Activated naive CD4-positive, alpha-beta T cell treated with anti-CD3 and anti-CD28 coated beads, Interleukin-2, amount 50 U/mL, for 72 hours (primary cell): ENCODE data around the gene RAB3GAP1. TPM values are rescaled to one million over a fixed set of nuclear protein-coding genes. Genes with fewer than 3 reads are reported as not detected.

Experiments used
- ATAC-seq, 2 donors: fragments of 150-1000 bp; cut with Tn5 transposase; 2 replicates each; pipeline ENCODE4 v1.10.0; 2021; ENCODE audit warnings: mild to moderate bottlenecking in 2 of 2, moderate library complexity in 2 of 2
- DNase-seq, 2 donors: peaks; one replicate each; pipeline ENCODE4 v3.0.0; 2021 to 2022; ENCODE audit warnings: low spot score in 2 of 2
- H3K27ac Mint-ChIP-seq, 2 donors: one replicate each; pipeline ENCODE4 v1.8.0; 2022; ENCODE audit warnings: mild to moderate bottlenecking in 2 of 2, mixed read lengths in 2 of 2
- H3K36me3 Mint-ChIP-seq, 2 donors: one replicate each; pipeline ENCODE4 v1.8.0; 2022; ENCODE audit warnings: mixed read lengths in 2 of 2
- H3K9me3 Mint-ChIP-seq, 2 donors: one replicate each; pipeline ENCODE4 v1.8.0; 2022; ENCODE audit warnings: mixed read lengths in 2 of 2
- total RNA-seq, 2 donors: library from RNA; stranded (reverse); gene quantifications; one replicate each; pipeline ENCODE4 v1.2.3, GENCODE V29; 2022

The RAB3GAP1 gene
- total RNA-seq, 2 donors from 2014 or later, result 18.8 to 36.2 TPM

GRCh38 chr2:135163901-135164300, 111.8 kb downstream of the RAB3GAP1 start:
- ATAC-seq, result no peak
- H3K9me3 Mint-ChIP-seq, result no peaks in the 10 kb centered on the region
- peak overlapping the region in 1 of 2 donors; percentile 63 for H3K27ac Mint-ChIP-seq
- peaks cover 8 to 11% of the 10 kb centered on the region in 2 donors for H3K36me3 Mint-ChIP-seq
- no peak for DNase-seq

- ATAC-seq (no peak), DNase-seq (no peak)
- Mint-ChIP-seq H3K36me3 (peaks cover 6 to 11% of the 10 kb centered on the region in 2 donors), H3K27ac (peak overlapping the region in 1 of 2 donors; percentile 63), H3K9me3 (no peaks in the 10 kb centered on the region)
Measured at GRCh38 chr2:135164431-135164830, 112.3 kb downstream of the RAB3GAP1 start.

- DNase-seq (no peak), ATAC-seq (no peak)
- peaks cover 12 to 24% of the 10 kb centered on the region in 2 donors for H3K36me3 Mint-ChIP-seq
- no peak overlapping the region for H3K27ac Mint-ChIP-seq
- H3K9me3 Mint-ChIP-seq, result no peaks in the 10 kb centered on the region
Measured at GRCh38 chr2:135167273-135167672, 115.2 kb downstream of the RAB3GAP1 start.

- Mint-ChIP-seq H3K27ac (peak overlapping the region in 1 of 2 donors; percentile 48), H3K36me3 (peaks cover 20 to 34% of the 10 kb centered on the region in 2 donors), H3K9me3 (peaks cover 0 to 4% of the 10 kb centered on the region in 2 donors)
- DNase-seq (no peak), ATAC-seq (no peak)
Measured at GRCh38 chr2:135168204-135168856, 116.2 kb downstream of the RAB3GAP1 start.

- ATAC-seq (peak; percentile 29 to 44), DNase-seq (no peak)
- Mint-ChIP-seq H3K27ac (peak overlapping the region in 1 of 2 donors; percentile 86), H3K9me3 (peaks cover 0 to 4% of the 10 kb centered on the region in 2 donors), H3K36me3 (peaks cover 24 to 46% of the 10 kb centered on the region in 2 donors)
Measured at GRCh38 chr2:135169900-135170753, 118.0 kb downstream of the RAB3GAP1 start.

- DNase-seq (no peak), ATAC-seq (no peak)
- Mint-ChIP-seq H3K36me3 (peaks cover 19 to 64% of the 10 kb centered on the region in 2 donors), H3K9me3 (peaks cover 0 to 4% of the 10 kb centered on the region in 2 donors), H3K27ac (peak overlapping the region in 1 of 2 donors; percentile 45)
Measured at GRCh38 chr2:135174049-135174809, 122.1 kb downstream of the RAB3GAP1 start.

- no peak for DNase-seq
- Mint-ChIP-seq H3K36me3 (peaks cover 19 to 64% of the 10 kb centered on the region in 2 donors), H3K9me3 (peaks cover 0 to 4% of the 10 kb centered on the region in 2 donors), H3K27ac (peak overlapping the region in 1 of 2 donors; percentile 45)
- ATAC-seq, result no peak
Measured at GRCh38 chr2:135174810-135175093, 122.7 kb downstream of the RAB3GAP1 start.

- peaks cover 19 to 61% of the 10 kb centered on the region in 2 donors for H3K36me3 Mint-ChIP-seq
- peak overlapping the region in 1 of 2 donors; percentile 45 for H3K27ac Mint-ChIP-seq
- peaks cover 0 to 4% of the 10 kb centered on the region in 2 donors for H3K9me3 Mint-ChIP-seq
- no peak for DNase-seq
- ATAC-seq, result no peak
Measured at GRCh38 chr2:135175177-135175576, 123.1 kb downstream of the RAB3GAP1 start.

GRCh38 chr2:135179689-135180088, 127.6 kb downstream of the RAB3GAP1 start:
- Mint-ChIP-seq H3K9me3 (no peaks in the 10 kb centered on the region), H3K36me3 (peaks cover 8 to 23% of the 10 kb centered on the region in 2 donors), H3K27ac (no peak overlapping the region)
- DNase-seq (no peak), ATAC-seq (no peak)

- Mint-ChIP-seq H3K27ac (peak overlapping the region; percentile 26 to 39), H3K36me3 (peaks cover under 1% of the 10 kb centered on the region in 2 donors), H3K9me3 (no peaks in the 10 kb centered on the region)
- no peak for DNase-seq
- ATAC-seq, result no peak
Measured at GRCh38 chr2:135182190-135182589, 130.1 kb downstream of the RAB3GAP1 start.

- H3K9me3 Mint-ChIP-seq, result no peaks in the 10 kb centered on the region
- ATAC-seq (no peak), DNase-seq (no peak)
- H3K27ac Mint-ChIP-seq, result peak overlapping the region in 1 of 2 donors; percentile 39
- no peaks in the 10 kb centered on the region for H3K36me3 Mint-ChIP-seq
Measured at GRCh38 chr2:135182601-135183000, 130.5 kb downstream of the RAB3GAP1 start.

GRCh38 chr2:135183822-135184221, 131.7 kb downstream of the RAB3GAP1 start:
- H3K36me3 Mint-ChIP-seq, result no peaks in the 10 kb centered on the region
- no peak for ATAC-seq
- no peak for DNase-seq
- H3K9me3 Mint-ChIP-seq, result no peaks in the 10 kb centered on the region
- no peak overlapping the region for H3K27ac Mint-ChIP-seq

GRCh38 chr2:135186054-135186453, 134.0 kb downstream of the RAB3GAP1 start:
- H3K36me3 Mint-ChIP-seq, result peaks cover 6 to 7% of the 10 kb centered on the region in 2 donors
- H3K9me3 Mint-ChIP-seq, result peaks cover 6 to 11% of the 10 kb centered on the region in 2 donors
- DNase-seq (no peak), ATAC-seq (no peak)
- no peak overlapping the region for H3K27ac Mint-ChIP-seq

GRCh38 chr2:135187270-135187669, 135.2 kb downstream of the RAB3GAP1 start:
- ATAC-seq (no peak), DNase-seq (no peak)
- Mint-ChIP-seq H3K9me3 (peaks cover 6 to 11% of the 10 kb centered on the region in 2 donors), H3K27ac (no peak overlapping the region), H3K36me3 (peaks cover 6 to 7% of the 10 kb centered on the region in 2 donors)

GRCh38 chr2:135189148-135189547, 137.1 kb downstream of the RAB3GAP1 start:
- peaks cover 7 to 16% of the 10 kb centered on the region in 2 donors for H3K36me3 Mint-ChIP-seq
- H3K27ac Mint-ChIP-seq, result no peak overlapping the region
- H3K9me3 Mint-ChIP-seq, result peaks cover 15 to 18% of the 10 kb centered on the region in 2 donors
- ATAC-seq (no peak), DNase-seq (no peak)

GRCh38 chr2:135190799-135191198, 138.7 kb downstream of the RAB3GAP1 start:
- H3K9me3 Mint-ChIP-seq, result peaks cover 17 to 18% of the 10 kb centered on the region in 2 donors

GRCh38 chr2:135198481-135198880, 146.4 kb downstream of the RAB3GAP1 start:
- ATAC-seq (no peak), DNase-seq (no peak)
- H3K36me3 Mint-ChIP-seq, result peaks cover 0 to under 1% of the 10 kb centered on the region in 2 donors
- no peak overlapping the region for H3K27ac Mint-ChIP-seq
- H3K9me3 Mint-ChIP-seq, result peaks cover 0 to 5% of the 10 kb centered on the region in 2 donors

More at GRCh38 chr2:135190799-135191198, 138.7 kb downstream of the RAB3GAP1 start:
- Mint-ChIP-seq H3K36me3 (peaks cover 7 to 16% of the 10 kb centered on the region in 2 donors), H3K27ac (no peak overlapping the region)
- ATAC-seq, result no peak
- DNase-seq, result no peak
